ENCODE data around the gene ABCC1. TPM values are rescaled to one million over a fixed set of nuclear protein-coding genes. Genes with fewer than 3 reads are reported as not detected.

Gene ABCC1
- polyA plus RNA-seq, 1 of the 3 experiments (the other 2 are of a cell fraction) = 23.7 TPM

DNA sequence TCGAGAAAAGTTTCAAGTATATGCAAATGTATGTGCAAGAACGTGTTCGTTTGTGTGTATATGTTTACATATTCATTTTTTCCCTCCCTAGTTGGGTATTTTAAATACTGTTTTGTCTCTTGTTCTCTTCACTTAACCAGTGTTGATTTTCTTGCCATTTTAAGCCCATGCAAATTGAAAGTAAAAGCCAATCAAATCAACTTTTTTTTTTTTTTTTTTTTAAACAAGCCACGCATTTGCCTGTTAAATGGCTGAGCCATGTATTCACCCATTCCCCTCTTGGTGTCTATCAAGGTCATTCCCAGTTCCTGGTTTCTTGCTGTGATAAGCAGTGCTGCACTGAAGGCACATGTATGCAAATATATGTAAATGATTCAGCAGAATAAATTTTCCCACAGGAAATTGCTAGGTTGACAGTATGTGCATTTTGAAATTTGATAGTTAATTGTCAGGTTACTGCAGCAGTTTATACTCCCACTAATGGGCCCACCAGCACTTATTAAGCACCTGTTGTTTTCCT lies 12.2 kb downstream of the ABCC1 start:
- H3K79me2 ChIP-seq (ENCODE audit: insufficient read depth) = peaks cover 99% of the 10 kb centered on the region
- no peak overlapping the region for H3K4me2 ChIP-seq
- H3K4me3 ChIP-seq (ENCODE audit: low read depth in 2 of 2, low read length in 1 of 2) = no peak overlapping the region
- no peak for DNase-seq
- H4K20me1 ChIP-seq (ENCODE audit: insufficient read depth) = peaks cover 40% of the 10 kb centered on the region
- H3K27me3 ChIP-seq (ENCODE audit: insufficient read depth) = no peaks in the 10 kb centered on the region
- peaks cover 14% of the 10 kb centered on the region for H3F3A ChIP-seq (replicated peaks; ENCODE audit: insufficient read depth)
- 96% methylated on average over 4 of the region's 4 CpGs for WGBS (ENCODE audit: low lambda C conversion rate)
- peaks cover 8 to 14% of the 10 kb centered on the region in 2 experiments; a peak in 2 of 4 replicates for H3K4me1 ChIP-seq (ENCODE audit: control insufficient read depth in 1 of 2, insufficient read depth in 2 of 2, low read depth in 1 of 2, low read length in 1 of 2)
- TF ChIP-seq, protein P1, sequence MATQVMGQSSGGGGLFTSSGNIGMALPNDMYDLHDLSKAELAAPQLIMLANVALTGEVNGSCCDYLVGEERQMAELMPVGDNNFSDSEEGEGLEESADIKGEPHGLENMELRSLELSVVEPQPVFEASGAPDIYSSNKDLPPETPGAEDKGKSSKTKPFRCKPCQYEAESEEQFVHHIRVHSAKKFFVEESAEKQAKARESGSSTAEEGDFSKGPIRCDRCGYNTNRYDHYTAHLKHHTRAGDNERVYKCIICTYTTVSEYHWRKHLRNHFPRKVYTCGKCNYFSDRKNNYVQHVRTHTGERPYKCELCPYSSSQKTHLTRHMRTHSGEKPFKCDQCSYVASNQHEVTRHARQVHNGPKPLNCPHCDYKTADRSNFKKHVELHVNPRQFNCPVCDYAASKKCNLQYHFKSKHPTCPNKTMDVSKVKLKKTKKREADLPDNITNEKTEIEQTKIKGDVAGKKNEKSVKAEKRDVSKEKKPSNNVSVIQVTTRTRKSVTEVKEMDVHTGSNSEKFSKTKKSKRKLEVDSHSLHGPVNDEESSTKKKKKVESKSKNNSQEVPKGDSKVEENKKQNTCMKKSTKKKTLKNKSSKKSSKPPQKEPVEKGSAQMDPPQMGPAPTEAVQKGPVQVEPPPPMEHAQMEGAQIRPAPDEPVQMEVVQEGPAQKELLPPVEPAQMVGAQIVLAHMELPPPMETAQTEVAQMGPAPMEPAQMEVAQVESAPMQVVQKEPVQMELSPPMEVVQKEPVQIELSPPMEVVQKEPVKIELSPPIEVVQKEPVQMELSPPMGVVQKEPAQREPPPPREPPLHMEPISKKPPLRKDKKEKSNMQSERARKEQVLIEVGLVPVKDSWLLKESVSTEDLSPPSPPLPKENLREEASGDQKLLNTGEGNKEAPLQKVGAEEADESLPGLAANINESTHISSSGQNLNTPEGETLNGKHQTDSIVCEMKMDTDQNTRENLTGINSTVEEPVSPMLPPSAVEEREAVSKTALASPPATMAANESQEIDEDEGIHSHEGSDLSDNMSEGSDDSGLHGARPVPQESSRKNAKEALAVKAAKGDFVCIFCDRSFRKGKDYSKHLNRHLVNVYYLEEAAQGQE (IDR thresholded peaks at IDR 0.05; ENCODE audit: low read depth, low read length) = no peak
- TF ChIP-seq POLR2AphosphoS5 (IDR thresholded peaks at IDR 0.05; ENCODE audit: low read depth, low read length) (no peak), MEF2A (IDR thresholded peaks at IDR 0.05; ENCODE audit: borderline replicate concordance, low read depth) (no peak), RFX5 (IDR thresholded peaks at IDR 0.05; ENCODE audit: low read length) (no peak), EZH2phosphoT487 (IDR thresholded peaks at IDR 0.05; ENCODE audit: borderline replicate concordance, low read depth) (no peak), NFIC (IDR thresholded peaks at IDR 0.05; ENCODE audit: borderline replicate concordance) (no peak), YY1 (IDR thresholded peaks at IDR 0.05; ENCODE audit: low read depth) (no peak)
- TF ChIP-seq, protein P2, sequence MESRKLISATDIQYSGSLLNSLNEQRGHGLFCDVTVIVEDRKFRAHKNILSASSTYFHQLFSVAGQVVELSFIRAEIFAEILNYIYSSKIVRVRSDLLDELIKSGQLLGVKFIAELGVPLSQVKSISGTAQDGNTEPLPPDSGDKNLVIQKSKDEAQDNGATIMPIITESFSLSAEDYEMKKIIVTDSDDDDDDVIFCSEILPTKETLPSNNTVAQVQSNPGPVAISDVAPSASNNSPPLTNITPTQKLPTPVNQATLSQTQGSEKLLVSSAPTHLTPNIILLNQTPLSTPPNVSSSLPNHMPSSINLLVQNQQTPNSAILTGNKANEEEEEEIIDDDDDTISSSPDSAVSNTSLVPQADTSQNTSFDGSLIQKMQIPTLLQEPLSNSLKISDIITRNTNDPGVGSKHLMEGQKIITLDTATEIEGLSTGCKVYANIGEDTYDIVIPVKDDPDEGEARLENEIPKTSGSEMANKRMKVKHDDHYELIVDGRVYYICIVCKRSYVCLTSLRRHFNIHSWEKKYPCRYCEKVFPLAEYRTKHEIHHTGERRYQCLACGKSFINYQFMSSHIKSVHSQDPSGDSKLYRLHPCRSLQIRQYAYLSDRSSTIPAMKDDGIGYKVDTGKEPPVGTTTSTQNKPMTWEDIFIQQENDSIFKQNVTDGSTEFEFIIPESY (IDR thresholded peaks at IDR 0.05; ENCODE audit: borderline replicate concordance, low read depth) = no peak
- TF ChIP-seq, protein P3, sequence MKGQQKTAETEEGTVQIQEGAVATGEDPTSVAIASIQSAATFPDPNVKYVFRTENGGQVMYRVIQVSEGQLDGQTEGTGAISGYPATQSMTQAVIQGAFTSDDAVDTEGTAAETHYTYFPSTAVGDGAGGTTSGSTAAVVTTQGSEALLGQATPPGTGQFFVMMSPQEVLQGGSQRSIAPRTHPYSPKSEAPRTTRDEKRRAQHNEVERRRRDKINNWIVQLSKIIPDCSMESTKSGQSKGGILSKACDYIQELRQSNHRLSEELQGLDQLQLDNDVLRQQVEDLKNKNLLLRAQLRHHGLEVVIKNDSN (IDR thresholded peaks at IDR 0.05; ENCODE audit: borderline replicate concordance, low read depth) = no peak
- TF ChIP-seq, protein P4, sequence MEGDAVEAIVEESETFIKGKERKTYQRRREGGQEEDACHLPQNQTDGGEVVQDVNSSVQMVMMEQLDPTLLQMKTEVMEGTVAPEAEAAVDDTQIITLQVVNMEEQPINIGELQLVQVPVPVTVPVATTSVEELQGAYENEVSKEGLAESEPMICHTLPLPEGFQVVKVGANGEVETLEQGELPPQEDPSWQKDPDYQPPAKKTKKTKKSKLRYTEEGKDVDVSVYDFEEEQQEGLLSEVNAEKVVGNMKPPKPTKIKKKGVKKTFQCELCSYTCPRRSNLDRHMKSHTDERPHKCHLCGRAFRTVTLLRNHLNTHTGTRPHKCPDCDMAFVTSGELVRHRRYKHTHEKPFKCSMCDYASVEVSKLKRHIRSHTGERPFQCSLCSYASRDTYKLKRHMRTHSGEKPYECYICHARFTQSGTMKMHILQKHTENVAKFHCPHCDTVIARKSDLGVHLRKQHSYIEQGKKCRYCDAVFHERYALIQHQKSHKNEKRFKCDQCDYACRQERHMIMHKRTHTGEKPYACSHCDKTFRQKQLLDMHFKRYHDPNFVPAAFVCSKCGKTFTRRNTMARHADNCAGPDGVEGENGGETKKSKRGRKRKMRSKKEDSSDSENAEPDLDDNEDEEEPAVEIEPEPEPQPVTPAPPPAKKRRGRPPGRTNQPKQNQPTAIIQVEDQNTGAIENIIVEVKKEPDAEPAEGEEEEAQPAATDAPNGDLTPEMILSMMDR (IDR thresholded peaks at IDR 0.05) = no peak
- no peak overlapping the region for H2AFZ ChIP-seq (ENCODE audit: low read depth)
- H3K9ac ChIP-seq = no peak overlapping the region
- H3K36me3 ChIP-seq (replicated peaks in 1 of 2; ENCODE audit: control insufficient read depth in 1 of 2, insufficient read depth in 2 of 2, low read length in 1 of 2) = peaks cover 0 to 5% of the 10 kb centered on the region in 2 experiments
- H3K9me2 ChIP-seq = no peaks in the 10 kb centered on the region
- H3K27ac ChIP-seq (ENCODE audit: low read depth in 2 of 2, low read length in 1 of 2) = no peak overlapping the region
- ChIA-PET POLR2A (no interaction called here), CTCF (no interaction called here)
- H3K9me3 ChIP-seq = no peaks in the 10 kb centered on the region

Measured in SK-N-SH (cell line).